Trophoblast cell (in vitro differentiated cells and primary cell): ENCODE measurements around the gene CSPG4.
A peak's percentile ranks its signal among the peaks of the same experiment; 100 is the strongest.
"Not testable (repeated sequence)": the region's sequence is repeated elsewhere in the genome, so short reads cannot be mapped to it uniquely, and the experiment has no call there.

Source experiments
- DNase-seq, 2 donors: peaks; one replicate each; pipeline ENCODE4 v3.0.0-alpha.2; 2016
- H2AFZ ChIP-seq: 2 replicates; pipeline ENCODE4 v1.6.1; 2013; ENCODE audit warnings: low read length, moderate library complexity, mild to moderate bottlenecking; ENCODE audit not compliant: insufficient read depth, poor library complexity
- H2AK5ac ChIP-seq: 2 replicates; pipeline ENCODE4 v1.6.1; 2013; ENCODE audit warnings: mild to moderate bottlenecking, low read length
- H2BK120ac ChIP-seq: 2 replicates; pipeline ENCODE4 v1.6.1; 2013; ENCODE audit warnings: low read length, mild to moderate bottlenecking, moderate library complexity; ENCODE audit not compliant: insufficient read depth, poor library complexity
- H2BK12ac ChIP-seq: 2 replicates; pipeline ENCODE4 v1.6.1; 2013; ENCODE audit warnings: mild to moderate bottlenecking, low read length, moderate library complexity
- H2BK5ac ChIP-seq: 2 replicates; pipeline ENCODE4 v1.6.1; 2013; ENCODE audit warnings: low read length, low read depth, moderate library complexity, mild to moderate bottlenecking; ENCODE audit not compliant: poor library complexity
- H3K14ac ChIP-seq: 2 replicates; pipeline ENCODE4 v1.6.1; 2013; ENCODE audit warnings: mild to moderate bottlenecking, low read length
- H3K18ac ChIP-seq: 2 replicates; pipeline ENCODE4 v1.6.1; 2013; ENCODE audit warnings: mild to moderate bottlenecking, low read length
- H3K23ac ChIP-seq: 2 replicates; pipeline ENCODE4 v1.6.1; 2013; ENCODE audit warnings: low read length
- H3K27ac ChIP-seq: 2 replicates; pipeline ENCODE4 v1.5.1; 2013; ENCODE audit warnings: low read depth, mild to moderate bottlenecking, inconsistent platforms, low read length, moderate library complexity
- H3K27me3 ChIP-seq: 2 replicates; pipeline ENCODE4 v1.6.1; 2013; ENCODE audit warnings: inconsistent platforms, mild to moderate bottlenecking, low read length, moderate library complexity; ENCODE audit not compliant: insufficient read depth
- H3K36me3 ChIP-seq, 2 experiments: 1 replicate in 1 of 2; 2 replicates in 1 of 2; pipeline ENCODE4 v1.6.1; 2013; ENCODE audit warnings: low read length in 2 of 2, mild to moderate bottlenecking in 2 of 2, moderate library complexity in 1 of 2; ENCODE audit not compliant: insufficient read depth in 2 of 2, control insufficient read depth in 1 of 2
- H3K4ac ChIP-seq: 2 replicates; pipeline ENCODE4 v1.6.1; 2013; ENCODE audit warnings: low read depth, mild to moderate bottlenecking, low read length, moderate library complexity
- H3K4me1 ChIP-seq, 2 experiments: 1 replicate in 1 of 2; 2 replicates in 1 of 2; pipeline ENCODE4 v1.6.1; 2013; ENCODE audit warnings: low read length in 2 of 2, mild to moderate bottlenecking in 2 of 2, moderate library complexity in 1 of 2; ENCODE audit not compliant: insufficient read depth in 2 of 2, control insufficient read depth in 1 of 2
- H3K4me2 ChIP-seq: 2 replicates; pipeline ENCODE4 v1.6.1; 2013; ENCODE audit warnings: inconsistent platforms, mild to moderate bottlenecking, low read length, moderate library complexity
- H3K4me3 ChIP-seq: 2 replicates; pipeline ENCODE4 v1.5.1; 2013; ENCODE audit warnings: mild to moderate bottlenecking, low read depth, low read length, inconsistent platforms
- H3K79me1 ChIP-seq: one replicate; pipeline ENCODE4 v1.6.1; 2013; ENCODE audit warnings: low read length
- H3K79me2 ChIP-seq: 2 replicates; pipeline ENCODE4 v1.6.1; 2013; ENCODE audit warnings: low read length, mild to moderate bottlenecking; ENCODE audit not compliant: control insufficient read depth, insufficient read depth, poor library complexity
- H3K9ac ChIP-seq: 2 replicates; pipeline ENCODE4 v1.6.1; 2013; ENCODE audit warnings: mild to moderate bottlenecking, low read length
- H3K9me3 ChIP-seq: 2 replicates; pipeline ENCODE4 v1.6.1; 2013; ENCODE audit warnings: low read depth, mild to moderate bottlenecking, control low read depth, inconsistent platforms, low read length; ENCODE audit not compliant: insufficient read depth
- H4K12ac ChIP-seq: 2 replicates; pipeline ENCODE4 v1.6.1; 2013; ENCODE audit warnings: low read depth, mild to moderate bottlenecking, low read length, moderate library complexity
- H4K8ac ChIP-seq: 2 replicates; pipeline ENCODE4 v1.6.1; 2013; ENCODE audit warnings: low read depth, mild to moderate bottlenecking, low read length, moderate library complexity
- H4K91ac ChIP-seq: one replicate; pipeline ENCODE4 v1.6.1; 2013; ENCODE audit warnings: low read depth, mild to moderate bottlenecking, low read length, moderate library complexity
- WGBS: extraction: QIAGEN DNeasy Blood & Tissue Kit; methylation state at CpG from one replicate; pipeline ENCODE4 v1.1.7; 2013; ENCODE audit warnings: missing lambda C conversion rate; ENCODE audit not compliant: insufficient read length, insufficient coverage; ENCODE audit errors: extremely low coverage; 5-methylcytosine and 5-hydroxymethylcytosine counted together

CSPG4 gene

DNA sequence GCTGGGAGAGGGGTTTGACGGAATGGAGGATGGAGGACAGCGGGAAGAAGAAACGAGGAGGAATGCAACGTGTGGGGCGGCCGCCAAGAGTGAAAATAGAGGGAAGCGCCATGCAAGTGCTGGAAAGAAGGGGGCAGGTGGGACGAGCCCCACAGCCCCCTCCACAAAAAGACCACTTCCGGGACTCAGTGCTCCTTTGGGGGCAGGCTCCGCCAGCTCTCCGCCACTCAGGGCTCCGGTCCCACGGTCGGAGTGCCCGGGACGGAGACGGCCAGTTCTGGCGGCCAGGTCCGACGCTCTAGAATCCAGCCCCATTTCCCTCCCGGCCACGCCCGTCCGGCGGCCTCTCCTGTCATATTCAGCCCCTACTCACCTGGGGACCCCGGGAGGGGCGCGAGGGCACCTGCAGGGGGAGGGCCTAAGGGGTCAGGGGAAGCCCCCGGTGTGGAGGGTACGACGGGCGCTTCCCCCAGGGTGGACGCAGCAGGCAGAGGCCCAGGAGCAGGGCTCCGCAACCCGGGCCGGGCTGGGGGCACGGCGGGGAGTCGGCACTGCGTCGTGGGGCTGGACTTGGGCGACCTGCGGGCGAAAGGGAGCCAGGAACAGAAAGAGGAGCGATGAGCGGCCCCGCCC is 25.5 kb upstream of the CSPG4 start:
- no CpG with 5 or more reads among the region's 47 CpGs for WGBS
- DNase-seq = peak in 1 of 2 donors; percentile 25
- H2AFZ ChIP-seq = peak overlapping the region; percentile 89
- no peak overlapping the region for H4K91ac ChIP-seq
- H3K14ac ChIP-seq = peak overlapping the region; percentile 57
- no peak overlapping the region for H3K27ac ChIP-seq
- H3K79me2 ChIP-seq = peaks cover 2% of the 10 kb centered on the region
- H2BK12ac ChIP-seq = no peak overlapping the region
- H4K12ac ChIP-seq = peak overlapping the region; percentile 38
- no peak overlapping the region for H3K18ac ChIP-seq
- no peak overlapping the region for H3K9ac ChIP-seq
- peak overlapping the region; percentile 70 for H4K8ac ChIP-seq
- no peak overlapping the region for H2AK5ac ChIP-seq
- peaks cover 7% of the 10 kb centered on the region for H3K9me3 ChIP-seq
- no peak overlapping the region for H3K23ac ChIP-seq
- no peak overlapping the region for H3K4ac ChIP-seq
- H3K4me3 ChIP-seq = peak overlapping the region; percentile 72
- H3K36me3 ChIP-seq = no peaks in the 10 kb centered on the region
- H3K27me3 ChIP-seq = peaks cover 5% of the 10 kb centered on the region
- H3K4me1 ChIP-seq = peaks cover 3 to 11% of the 10 kb centered on the region in 2 experiments
- peak overlapping the region; percentile 97 for H3K4me2 ChIP-seq
- H3K79me1 ChIP-seq = peaks cover 2% of the 10 kb centered on the region
- no peak overlapping the region for H2BK120ac ChIP-seq
- no peak overlapping the region for H2BK5ac ChIP-seq

DNA sequence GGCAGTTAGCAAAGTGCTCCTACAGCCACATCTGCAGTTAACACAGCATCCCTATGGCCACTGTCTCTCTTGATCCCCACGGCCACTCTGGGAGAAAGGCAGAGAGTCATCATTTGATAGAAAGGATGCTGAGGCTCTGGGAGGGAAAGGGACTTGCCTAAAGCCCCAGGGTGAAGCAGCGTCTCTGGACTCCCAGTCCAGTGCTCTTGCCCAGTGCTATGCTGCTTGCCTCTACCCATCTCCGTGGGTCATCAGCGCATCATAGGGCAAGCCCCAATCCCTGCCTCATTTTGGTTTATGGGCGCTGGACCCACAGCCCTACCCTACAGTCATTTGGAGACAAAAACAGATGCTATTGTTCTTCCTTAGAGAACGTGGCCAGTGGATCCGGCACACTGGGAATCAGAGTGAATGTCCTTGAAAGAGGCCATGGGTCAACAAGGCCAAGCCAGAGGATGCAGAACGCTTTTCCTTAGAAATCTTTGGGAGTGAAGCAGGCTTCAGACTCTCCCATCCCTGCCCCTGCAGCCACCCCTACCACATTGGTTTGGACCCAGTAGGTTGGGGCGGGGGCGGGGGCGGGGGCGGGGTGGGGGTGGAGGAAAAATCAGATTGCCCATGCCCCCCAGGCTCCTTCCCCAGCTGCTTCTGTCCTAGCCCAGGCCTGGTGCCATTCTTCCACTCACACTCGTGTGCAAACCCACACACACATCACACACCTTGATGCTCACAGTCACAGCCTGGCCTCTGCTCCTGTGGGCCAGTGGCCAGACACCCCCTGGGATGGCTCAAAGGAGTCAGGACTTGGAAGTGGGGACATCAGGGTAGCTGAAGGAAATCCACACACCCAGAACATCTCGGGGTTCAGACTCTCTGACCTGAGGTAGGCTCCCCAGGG is 24.7 kb upstream of the CSPG4 start:
- not testable (repeated sequence) for H3K27ac ChIP-seq, H4K8ac ChIP-seq, H3K4ac ChIP-seq, H3K79me2 ChIP-seq, H2BK120ac ChIP-seq, H3K9ac ChIP-seq, H2BK5ac ChIP-seq, H3K23ac ChIP-seq, H3K79me1 ChIP-seq, H2AFZ ChIP-seq, H3K14ac ChIP-seq, H2BK12ac ChIP-seq, H2AK5ac ChIP-seq, H4K12ac ChIP-seq, DNase-seq, H3K18ac ChIP-seq, H3K36me3 ChIP-seq, H4K91ac ChIP-seq, H3K27me3 ChIP-seq, H3K9me3 ChIP-seq
- WGBS = no CpG with 5 or more reads among the region's 14 CpGs
- peaks cover 3 to 11% of the 10 kb centered on the region in 2 experiments for H3K4me1 ChIP-seq
- H3K4me3 ChIP-seq = peak overlapping the region; percentile 72
- H3K4me2 ChIP-seq = peak overlapping the region; percentile 97

DNA sequence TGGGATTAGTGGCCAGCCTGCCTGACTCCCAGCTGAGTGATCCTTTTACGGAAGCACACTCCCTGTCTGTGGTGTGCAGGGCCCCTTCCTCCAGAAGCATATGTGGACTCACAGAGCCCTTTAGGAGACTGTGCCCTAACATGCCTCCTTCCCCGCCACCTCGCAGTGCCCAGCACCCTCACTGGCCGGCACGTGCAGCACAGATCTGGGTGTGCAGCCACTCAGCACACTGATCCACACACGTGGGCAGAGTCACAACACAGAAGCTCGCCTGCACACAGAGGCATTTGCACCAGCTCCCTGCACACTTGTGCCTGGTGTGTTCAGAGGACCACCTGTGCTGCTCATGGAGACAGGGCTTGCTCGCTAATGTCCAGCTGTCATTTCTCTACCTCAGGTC is 23.6 kb upstream of the CSPG4 start:
- H3K4me3 ChIP-seq = no peak overlapping the region
- peaks cover 2% of the 10 kb centered on the region for H3K9me3 ChIP-seq
- H3K79me2 ChIP-seq = peaks cover 2% of the 10 kb centered on the region
- H3K4ac ChIP-seq = no peak overlapping the region
- no peak overlapping the region for H4K12ac ChIP-seq
- H3K36me3 ChIP-seq = no peaks in the 10 kb centered on the region
- H2AK5ac ChIP-seq = no peak overlapping the region
- no CpG with 5 or more reads among the region's 8 CpGs for WGBS
- peaks cover 5% of the 10 kb centered on the region for H3K27me3 ChIP-seq
- DNase-seq = no peak
- H3K18ac ChIP-seq = no peak overlapping the region
- H3K27ac ChIP-seq = no peak overlapping the region
- no peak overlapping the region for H2BK120ac ChIP-seq
- H2AFZ ChIP-seq = no peak overlapping the region
- no peak overlapping the region for H3K23ac ChIP-seq
- H3K4me2 ChIP-seq = no peak overlapping the region
- H3K4me1 ChIP-seq = peaks cover 3 to 11% of the 10 kb centered on the region in 2 experiments
- H4K91ac ChIP-seq = no peak overlapping the region
- no peak overlapping the region for H2BK5ac ChIP-seq
- no peak overlapping the region for H3K14ac ChIP-seq
- H3K79me1 ChIP-seq = peaks cover 2% of the 10 kb centered on the region
- no peak overlapping the region for H2BK12ac ChIP-seq
- H4K8ac ChIP-seq = no peak overlapping the region
- no peak overlapping the region for H3K9ac ChIP-seq

DNA sequence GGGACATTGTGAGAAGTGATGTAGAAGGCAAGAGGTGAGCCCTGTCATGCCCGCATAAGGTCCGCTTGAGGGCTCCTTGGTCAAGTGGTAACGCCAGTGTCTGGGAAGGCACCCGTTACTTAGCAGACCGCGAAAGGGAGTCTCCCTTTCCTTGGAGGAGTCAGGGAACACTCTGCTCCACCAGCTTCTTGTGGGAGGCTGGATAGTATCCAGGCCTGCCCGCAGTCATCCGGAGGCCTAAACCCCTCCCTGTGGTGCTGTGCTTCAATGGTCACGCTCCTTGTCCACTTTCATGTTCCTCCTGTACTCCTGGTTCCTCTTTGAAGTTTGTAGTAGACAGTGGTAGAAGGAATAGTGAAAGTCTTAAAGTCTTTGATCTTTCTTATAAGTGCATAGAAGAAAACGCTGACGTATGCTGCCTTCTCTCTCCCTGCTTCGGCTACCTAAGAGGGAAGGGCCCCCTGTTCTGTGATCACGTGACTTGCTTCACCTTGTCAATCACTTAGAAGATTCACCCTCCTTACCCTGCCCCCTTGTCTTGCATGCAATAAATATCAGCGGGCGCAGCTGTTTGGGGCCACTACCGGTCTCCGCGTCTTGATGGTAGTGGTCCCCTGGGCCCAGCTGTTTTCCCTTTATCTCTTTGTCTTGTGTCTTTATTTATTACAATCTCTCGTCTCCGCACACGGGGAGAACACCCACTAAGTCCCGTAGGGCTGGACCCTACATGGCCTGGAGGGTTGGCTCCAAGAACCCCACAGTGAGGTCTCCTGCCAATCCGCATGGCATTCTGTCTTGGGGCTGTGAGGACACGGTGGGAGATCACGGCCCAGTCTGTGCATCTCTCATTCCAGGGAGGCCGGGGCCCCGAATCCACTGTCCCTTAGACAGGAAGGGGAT is 22.5 kb upstream of the CSPG4 start:
- H4K12ac ChIP-seq, H2AK5ac ChIP-seq, H2BK120ac ChIP-seq, H3K79me1 ChIP-seq, H3K4me2 ChIP-seq, H3K27ac ChIP-seq, H2AFZ ChIP-seq, H2BK12ac ChIP-seq, DNase-seq, H3K79me2 ChIP-seq, H3K4ac ChIP-seq, H3K23ac ChIP-seq, H3K18ac ChIP-seq, H3K14ac ChIP-seq, H3K4me3 ChIP-seq, H3K27me3 ChIP-seq, H2BK5ac ChIP-seq, H3K9ac ChIP-seq, H3K36me3 ChIP-seq, H4K91ac ChIP-seq, H4K8ac ChIP-seq, H3K9me3 ChIP-seq: not testable (repeated sequence)
- no CpG with 5 or more reads among the region's 27 CpGs for WGBS
- H3K4me1 ChIP-seq = peaks cover 3 to 11% of the 10 kb centered on the region in 2 experiments
